GM12801 (cell line): ENCODE results near the gene MEIOSIN.

Experiments used
- CTCF ChIP-seq: IDR thresholded peaks from one replicate; pipeline ENCODE4 v1.5.1; 2011; ENCODE audit warnings: control low read depth; ENCODE audit not compliant: insufficient read length; ENCODE audit errors: extremely low read depth

MEIOSIN gene

GRCh38 chr19:45770192-45771101, 37.2 kb downstream of the MEIOSIN start:
- TF ChIP-seq CTCF, result no peak

GRCh38 chr19:45771311-45771933, 38.2 kb downstream of the MEIOSIN start:
- TF ChIP-seq CTCF, result no peak

GRCh38 chr19:45772130-45772840, 39.0 kb downstream of the MEIOSIN start:
- no peak for TF ChIP-seq CTCF

GRCh38 chr19:45772912-45773311, 39.7 kb downstream of the MEIOSIN start:
- no peak for TF ChIP-seq CTCF

GRCh38 chr19:45773384-45773783, 40.1 kb downstream of the MEIOSIN start:
- TF ChIP-seq CTCF, result no peak

- TF ChIP-seq CTCF, result no peak
Measured at GRCh38 chr19:45774765-45775164, 41.5 kb downstream of the MEIOSIN start.

GRCh38 chr19:45777395-45777961, 44.2 kb downstream of the MEIOSIN start:
- TF ChIP-seq CTCF, result no peak
